Femur (tissue), 1 donor: ENCODE results near the gene ELF2.
A peak's percentile ranks its signal among the peaks of the same experiment; 100 is the strongest.
"Not testable (repeated sequence)": the region's sequence is repeated elsewhere in the genome, so short reads cannot be mapped to it uniquely, and the experiment has no call there.

ENCODE experiments used
- DNase-seq: peaks from one replicate; pipeline ENCODE4 v3.0.0-alpha.2; 2017

Gene ELF2

GRCh38 chr4:139184129-139184528 lies 7.1 kb upstream of the ELF2 start:
- no peak for DNase-seq

GRCh38 chr4:139177869-139178619 lies 1.0 kb upstream of the ELF2 start:
- DNase-seq = peak; percentile 98

- peak; percentile 90 for DNase-seq
These were observed 543 bp downstream of the ELF2 start for GRCh38 chr4:139176302-139177048.

GRCh38 chr4:139175646-139176301 lies 1.2 kb downstream of the ELF2 start:
- no peak for DNase-seq

GRCh38 chr4:139171876-139172691 lies 4.9 kb downstream of the ELF2 start:
- peak; percentile 44 for DNase-seq

- DNase-seq = no peak
These were observed 6.1 kb downstream of the ELF2 start for GRCh38 chr4:139170932-139171331.

GRCh38 chr4:139167774-139168444 lies 9.1 kb downstream of the ELF2 start:
- no peak for DNase-seq

GRCh38 chr4:139164731-139165130 lies 12.3 kb downstream of the ELF2 start:
- no peak for DNase-seq

GRCh38 chr4:139163806-139164206 lies 13.2 kb downstream of the ELF2 start:
- no peak for DNase-seq

- DNase-seq = not testable (repeated sequence)
These were observed 19.0 kb downstream of the ELF2 start for GRCh38 chr4:139157977-139158376.

- DNase-seq = no peak
These were observed 22.0 kb downstream of the ELF2 start for GRCh38 chr4:139154952-139155557.

GRCh38 chr4:139154538-139154937 lies 22.5 kb downstream of the ELF2 start:
- DNase-seq = no peak

GRCh38 chr4:139154134-139154421 lies 22.9 kb downstream of the ELF2 start:
- no peak for DNase-seq

- DNase-seq = no peak
These were observed 23.4 kb downstream of the ELF2 start for GRCh38 chr4:139153411-139154133.

- no peak for DNase-seq
These were observed 24.8 kb downstream of the ELF2 start for GRCh38 chr4:139152249-139152648.

GRCh38 chr4:139146926-139147629 lies 29.9 kb downstream of the ELF2 start:
- no peak for DNase-seq

GRCh38 chr4:139145552-139145932 lies 31.5 kb downstream of the ELF2 start:
- DNase-seq = no peak

GRCh38 chr4:139144911-139145551 lies 32.0 kb downstream of the ELF2 start:
- DNase-seq = peak; percentile 23

- peak; percentile 43 for DNase-seq
These were observed 32.7 kb downstream of the ELF2 start for GRCh38 chr4:139144161-139144859.

- no peak for DNase-seq
These were observed 34.0 kb downstream of the ELF2 start for GRCh38 chr4:139142980-139143379.
